SU-DHL-6 (cell line): ENCODE results near the gene TCF12.
A peak's percentile ranks its signal among the peaks of the same experiment; 100 is the strongest.

Source experiments
- H2AFZ ChIP-seq: fragments of 200-600 bp; sonication (generic); 2 replicates; pipeline ENCODE4 v1.6.1; 2014; ENCODE audit warnings: low read depth, mild to moderate bottlenecking, moderate library complexity, mixed read lengths, antibody characterized with exemption, low read length; ENCODE audit not compliant: severe bottlenecking
- H3F3A ChIP-seq: fragments of 200-600 bp; shearing (Covaris generic); 2 replicates; pipeline ENCODE4 v1.6.0; 2016; ENCODE audit warnings: antibody characterized with exemption, mild to moderate bottlenecking; ENCODE audit not compliant: insufficient read depth
- H3K27ac ChIP-seq: fragments of 200-600 bp; sonication (generic); 2 replicates; pipeline ENCODE4 v1.5.1; 2016; ENCODE audit warnings: low read depth, mild to moderate bottlenecking, low read length, moderate library complexity, mixed read lengths
- H3K27me3 ChIP-seq: fragments of 200-600 bp; sonication (generic), shearing (Covaris generic); 2 replicates; pipeline ENCODE4 v1.6.0; 2014; ENCODE audit warnings: mild to moderate bottlenecking, low read length
- H3K36me3 ChIP-seq: fragments of 200-600 bp; sonication (generic); 2 replicates; pipeline ENCODE4 v1.6.1; 2014; ENCODE audit warnings: mild to moderate bottlenecking, low read length, mixed read lengths
- H3K4me2 ChIP-seq: fragments of 300-600, 200-600 bp; shearing (Covaris generic), sonication (generic); 2 replicates; pipeline ENCODE4 v1.6.0; 2014; ENCODE audit warnings: low read length, low read depth, mild to moderate bottlenecking; ENCODE audit not compliant: poor library complexity, severe bottlenecking
- H3K4me3 ChIP-seq: fragments of 200-600 bp; sonication (generic); 2 replicates; pipeline ENCODE4 v1.5.1; 2014; ENCODE audit warnings: antibody characterized with exemption, low read length, mild to moderate bottlenecking, mixed read lengths; ENCODE audit not compliant: insufficient read depth, poor library complexity, severe bottlenecking
- H3K79me2 ChIP-seq: fragments of 200-600 bp; sonication (generic); 2 replicates; pipeline ENCODE4 v1.6.1; 2014; ENCODE audit warnings: mild to moderate bottlenecking, low read length, moderate library complexity; ENCODE audit not compliant: insufficient read depth
- H3K9ac ChIP-seq: fragments of 200-600 bp; sonication (generic); 2 replicates; pipeline ENCODE4 v1.7.0; 2014; ENCODE audit warnings: mild to moderate bottlenecking, low read length
- H3K9me2 ChIP-seq: fragments of 200-600 bp; sonication (generic); replicated peaks from 2 replicates; pipeline ENCODE4 v1.6.1; 2014; ENCODE audit warnings: low read length; ENCODE audit not compliant: insufficient read depth
- H3K9me3 ChIP-seq: fragments of 200-600 bp; sonication (generic); 2 replicates; pipeline ENCODE4 v1.6.1; 2014; ENCODE audit warnings: low read length, mixed read lengths; ENCODE audit not compliant: insufficient read depth
- H4K20me1 ChIP-seq: fragments of 200-600 bp; sonication (generic); 2 replicates; pipeline ENCODE4 v1.6.1; 2014; ENCODE audit warnings: low read depth, mild to moderate bottlenecking, antibody characterized with exemption, low read length, moderate library complexity, mixed read lengths
- CTCF ChIP-seq: fragments of 200-600 bp; sonication (generic); IDR thresholded peaks from one replicate; pipeline ENCODE4 v1.5.1; 2017; ENCODE audit warnings: antibody characterized with exemption, mild to moderate bottlenecking, low read length, moderate library complexity; ENCODE audit not compliant: insufficient read depth, poor library complexity, severe bottlenecking
- EZH2phosphoT487 ChIP-seq: fragments of 200-600 bp; sonication (generic), shearing (Covaris generic); conservative IDR thresholded peaks from 2 replicates; pipeline ENCODE4 v1.6.1; 2018; ENCODE audit warnings: mild to moderate bottlenecking, antibody characterized with exemption, low read length, moderate library complexity, mixed read lengths

TCF12 gene

GRCh38 chr15:57285386-57285785 is 366.9 kb downstream of the TCF12 start:
- Histone ChIP-seq H3K4me2 (peak overlapping the region; percentile 51), H3K27ac (peak overlapping the region; percentile 83; the same call in 1 of the 2 replicates), H3K4me3 (no peak overlapping the region), H3K9ac (no peak overlapping the region), H2AFZ (no peak overlapping the region), H4K20me1 (no peaks in the 10 kb centered on the region), H3K36me3 (peaks cover 5% of the 10 kb centered on the region; the same call in 1 of the 2 replicates), H3K9me3 (no peaks in the 10 kb centered on the region), H3F3A (peaks cover 29% of the 10 kb centered on the region), H3K27me3 (no peaks in the 10 kb centered on the region), H3K9me2 (no peaks in the 10 kb centered on the region), H3K79me2 (no peaks in the 10 kb centered on the region)
- TF ChIP-seq CTCF (no peak), EZH2phosphoT487 (no peak)

- Histone ChIP-seq H3K9me3 (no peaks in the 10 kb centered on the region), H2AFZ (no peak overlapping the region), H3K4me3 (no peak overlapping the region), H3K9me2 (no peaks in the 10 kb centered on the region), H3K27ac (no peak overlapping the region), H3K27me3 (no peaks in the 10 kb centered on the region), H3K36me3 (peaks cover 5% of the 10 kb centered on the region; the same call in 1 of the 2 replicates), H3F3A (peaks cover 29% of the 10 kb centered on the region), H3K9ac (no peak overlapping the region), H3K79me2 (no peaks in the 10 kb centered on the region), H3K4me2 (no peak overlapping the region), H4K20me1 (no peaks in the 10 kb centered on the region)
- TF ChIP-seq EZH2phosphoT487, result no peak
- TF ChIP-seq CTCF, result no peak
These were observed 368.1 kb downstream of the TCF12 start for GRCh38 chr15:57286446-57287122.

- Histone ChIP-seq H4K20me1 (no peaks in the 10 kb centered on the region), H3K27me3 (no peaks in the 10 kb centered on the region), H3K27ac (no peak overlapping the region), H3K36me3 (peaks cover 5% of the 10 kb centered on the region; the same call in 1 of the 2 replicates), H3K4me3 (no peak overlapping the region), H3K9me2 (no peaks in the 10 kb centered on the region), H3F3A (peaks cover 29% of the 10 kb centered on the region), H3K4me2 (no peak overlapping the region), H2AFZ (no peak overlapping the region), H3K9me3 (no peaks in the 10 kb centered on the region), H3K79me2 (no peaks in the 10 kb centered on the region), H3K9ac (no peak overlapping the region)
- TF ChIP-seq CTCF, result no peak
- TF ChIP-seq EZH2phosphoT487, result no peak
These were observed 368.7 kb downstream of the TCF12 start for GRCh38 chr15:57287123-57287521.
